Right cardiac atrium (tissue), 5 donors: Measurements from ENCODE around the gene MVB12B. TPM values are rescaled to one million over a fixed set of nuclear protein-coding genes. Genes with fewer than 3 reads are reported as not detected.

ENCODE experiments used
- ATAC-seq, 2 donors: fragments of 200-7000 bp; cut with Tn5 transposase; one replicate each; pipeline versions ENCODE4 v1.8.0 to v1.9.1; 2020; ENCODE audit warnings: moderate library complexity in 2 of 2, mild to moderate bottlenecking in 1 of 2
- DNase-seq, 3 donors: peaks; one replicate each; pipeline ENCODE4 v3.0.0-alpha.2; 2020
- H3K27ac ChIP-seq: one replicate; pipeline ENCODE4 v1.5.1; 2013; ENCODE audit warnings: mild to moderate bottlenecking, low read length, control low read depth, moderate library complexity
- H3K27me3 ChIP-seq: one replicate; pipeline ENCODE4 v1.6.1; 2013; ENCODE audit not compliant: control insufficient read depth, insufficient read depth
- H3K4me1 ChIP-seq: one replicate; pipeline ENCODE4 v1.6.1; 2013; ENCODE audit warnings: low read length; ENCODE audit not compliant: control insufficient read depth, insufficient read depth
- H3K4me3 ChIP-seq: one replicate; pipeline ENCODE4 v1.5.1; 2013; ENCODE audit warnings: low read length, control low read depth
- H3K9me3 ChIP-seq: one replicate; pipeline ENCODE4 v1.6.1; 2013; ENCODE audit warnings: low read length; ENCODE audit not compliant: control insufficient read depth
- WGBS: extraction: QIAGEN DNeasy Blood & Tissue Kit; methylation state at CpG from one replicate; pipeline ENCODE4 v1.1.7; 2013; 5-methylcytosine and 5-hydroxymethylcytosine counted together
- intact Hi-C, 4 donors: fragments of 100-400 bp; cut with DNase I; formaldehyde crosslinking; loops; one replicate each; pipeline versions ENCODE4 v1.11.0 to v1.14.0; 2022 to 2023
- polyA plus RNA-seq: library from polyadenylated mRNA; stranded (reverse); fragments of 200-250 nt; gene quantifications from one replicate; pipeline ENCODE4 v1.2.3, GENCODE V29; 2013
- total RNA-seq, 4 donors: library from RNA; stranded (reverse); fragmentation: NEBNext Ultra II Directional; extraction: Animal tissue kit (Norgen Biotek cat#: 25700); gene quantifications; one replicate each; pipeline ENCODE4 v1.2.1, GENCODE V29; 2021
- donor health status: healthy with polysubstance abuse.
- donor health status: DM: no; HTN: yes; CAD: no.
- donor health status: DM: no; HTN: no; CAD: no.
- donor health status: DM: no; HTN: yes; CAD: no; lungs with severe emphysema.
- donor health status: DM: yes; HTN: yes; CAD: no.

The MVB12B gene
- total and polyA plus RNA-seq, 5 donors = 5.8 to 12.8 (median 12.0) TPM

DNA sequence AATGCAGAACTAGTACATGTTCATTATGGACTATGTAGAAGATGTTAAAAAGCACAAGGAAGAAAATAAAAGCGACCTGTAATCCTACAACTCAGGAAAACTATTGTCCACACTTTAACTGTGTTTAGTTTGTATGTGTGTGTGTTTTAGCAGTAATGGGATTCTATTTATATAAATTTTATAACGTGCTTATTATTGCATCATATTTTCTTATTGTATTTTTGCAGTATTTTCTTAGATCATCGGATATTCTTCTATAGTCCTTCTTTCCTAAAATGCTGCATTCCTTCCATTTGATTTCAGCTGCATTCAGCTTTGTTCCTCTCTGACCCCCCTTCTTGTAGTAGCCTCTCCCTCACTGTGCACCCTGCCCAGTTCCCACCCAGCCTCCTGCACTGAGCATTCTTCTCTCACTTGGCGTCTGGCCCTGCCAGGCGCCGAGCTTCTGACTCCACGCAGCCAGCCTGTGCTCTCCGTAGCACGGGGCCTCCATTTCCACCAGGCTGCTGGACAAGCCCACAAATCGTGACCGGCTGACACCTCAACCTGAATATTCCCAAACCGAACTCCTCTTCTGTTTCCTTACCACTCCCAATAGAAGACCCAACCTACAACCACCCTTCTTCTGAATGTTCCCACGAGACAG lies 39.9 kb downstream of the MVB12B start:
- peak; percentile 87 to 91 for ATAC-seq
- Histone ChIP-seq H3K9me3 (no peaks in the 10 kb centered on the region), H3K27ac (no peak overlapping the region), H3K4me1 (no peaks in the 10 kb centered on the region), H3K27me3 (no peaks in the 10 kb centered on the region), H3K4me3 (no peak overlapping the region)
- peak; percentile 42 to 78 (median 73) for DNase-seq
- intact Hi-C loops = no loop called here
- 55% methylated on average over 13 of the region's 13 CpGs for WGBS

- Histone ChIP-seq H3K4me3 (no peak overlapping the region), H3K27me3 (no peaks in the 10 kb centered on the region), H3K9me3 (no peaks in the 10 kb centered on the region), H3K27ac (no peak overlapping the region), H3K4me1 (no peaks in the 10 kb centered on the region)
- DNase-seq (no peak), ATAC-seq (peak in 1 of 2 donors; percentile 8)
- intact Hi-C loops = no loop called here
- 88% methylated on average over 13 of the region's 13 CpGs for WGBS
These were observed 40.5 kb downstream of the MVB12B start for GRCh38 chr9:126367139-126367538.

DNA sequence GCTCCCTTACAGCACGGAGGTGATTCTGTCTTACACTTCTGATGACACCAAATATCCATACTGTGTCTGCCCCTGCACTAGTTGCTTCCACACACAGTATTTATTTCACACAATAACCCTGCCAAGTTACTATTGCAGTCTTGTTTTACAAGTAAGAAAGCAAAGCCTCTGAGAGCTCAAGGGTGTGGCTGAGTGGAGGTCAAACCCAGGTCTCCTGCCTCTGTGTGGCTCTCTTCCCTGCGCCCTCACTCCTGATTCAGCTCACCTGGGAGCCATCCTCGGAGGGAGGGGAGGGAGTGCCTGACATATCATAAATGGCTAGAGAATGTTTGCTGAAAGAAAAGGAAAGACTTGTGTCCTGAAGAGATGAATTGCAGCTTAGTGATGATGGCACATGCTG lies 41.0 kb downstream of the MVB12B start:
- intact Hi-C loops = no loop called here
- 83% methylated on average over 3 of the region's 3 CpGs for WGBS
- H3K4me1 ChIP-seq = no peaks in the 10 kb centered on the region
- no peak for ATAC-seq
- H3K9me3 ChIP-seq = no peaks in the 10 kb centered on the region
- no peak overlapping the region for H3K4me3 ChIP-seq
- no peak overlapping the region for H3K27ac ChIP-seq
- DNase-seq = no peak
- H3K27me3 ChIP-seq = no peaks in the 10 kb centered on the region

DNA sequence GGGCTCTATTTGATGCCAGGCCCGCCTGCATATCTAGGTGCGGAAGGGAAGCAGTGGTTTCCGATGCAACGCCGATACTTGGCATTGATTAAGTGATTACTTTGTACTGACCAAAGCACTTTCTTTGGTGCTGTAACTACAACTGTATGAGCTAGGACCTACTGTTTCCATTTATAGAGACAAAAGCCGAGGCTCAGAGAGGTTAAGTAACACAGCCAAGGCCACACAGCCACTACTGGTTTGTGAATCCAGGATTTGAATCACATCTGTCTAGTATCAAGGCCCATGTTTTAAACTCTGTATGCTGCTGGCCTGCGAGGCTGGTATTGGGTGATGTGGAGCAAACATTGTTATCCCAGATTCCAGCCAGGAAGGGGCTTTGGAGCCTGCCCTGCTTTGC lies 41.4 kb downstream of the MVB12B start:
- no peak for ATAC-seq
- no peak for DNase-seq
- 96% methylated on average over 7 of the region's 7 CpGs for WGBS
- Histone ChIP-seq H3K27me3 (no peaks in the 10 kb centered on the region), H3K4me1 (no peaks in the 10 kb centered on the region), H3K9me3 (no peaks in the 10 kb centered on the region), H3K27ac (no peak overlapping the region), H3K4me3 (no peak overlapping the region)
- intact Hi-C loops = no loop called here

DNA sequence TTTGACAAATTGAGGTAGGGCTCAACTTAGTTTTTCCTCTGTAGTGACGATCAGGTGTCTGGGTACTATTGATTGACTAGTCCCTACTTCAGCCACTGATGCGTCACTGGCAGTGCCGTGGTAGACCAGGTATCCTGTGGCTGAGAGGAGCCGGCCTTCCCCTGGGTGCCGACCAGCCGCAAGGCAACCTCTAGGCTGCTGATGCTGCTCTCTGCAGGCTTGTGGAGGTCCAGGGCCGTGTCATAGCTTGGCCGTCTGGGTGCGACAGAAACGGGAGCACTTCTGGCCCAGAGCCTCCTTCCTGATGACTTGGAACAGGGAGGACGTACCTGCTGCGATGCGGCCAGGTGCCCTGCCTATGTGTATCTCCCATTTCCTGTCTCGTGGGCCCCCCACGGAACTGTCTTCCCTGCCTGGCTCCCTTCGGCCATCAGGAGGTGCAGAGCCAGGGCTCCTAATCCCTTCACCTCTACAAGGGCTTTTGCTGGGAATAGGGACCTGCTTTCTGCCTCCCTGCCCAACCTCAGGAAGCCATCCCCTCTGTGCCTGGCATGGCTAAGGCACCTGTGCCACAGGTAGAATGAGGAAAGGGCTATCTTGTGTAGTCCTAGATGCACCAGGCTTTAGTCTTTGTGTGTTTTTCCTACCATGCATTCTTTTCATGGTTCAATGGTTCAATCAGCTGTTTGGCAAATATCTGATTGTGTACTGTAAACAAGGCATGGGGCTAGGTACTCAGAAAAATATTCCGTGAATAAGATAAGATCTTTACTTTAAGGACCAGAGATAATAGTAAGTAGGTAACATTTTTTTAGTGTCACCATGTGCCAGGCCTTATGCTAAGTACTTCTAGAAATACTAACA lies 44.6 kb downstream of the MVB12B start:
- ATAC-seq (no peak), DNase-seq (no peak)
- no peak overlapping the region for H3K27ac ChIP-seq
- peaks cover 4% of the 10 kb centered on the region for H3K4me1 ChIP-seq
- intact Hi-C loops = no loop called here
- H3K4me3 ChIP-seq = no peak overlapping the region
- no peaks in the 10 kb centered on the region for H3K9me3 ChIP-seq
- WGBS = 95% methylated on average over 17 of the region's 17 CpGs
- no peaks in the 10 kb centered on the region for H3K27me3 ChIP-seq

GRCh38 chr9:126372716-126373115 lies 46.1 kb downstream of the MVB12B start:
- intact Hi-C loops = no loop called here
- H3K27ac ChIP-seq = no peak overlapping the region
- peaks cover 6% of the 10 kb centered on the region for H3K4me1 ChIP-seq
- H3K4me3 ChIP-seq = no peak overlapping the region
- ATAC-seq (no peak), DNase-seq (no peak)
- 82% methylated on average over 6 of the region's 6 CpGs for WGBS
- no peaks in the 10 kb centered on the region for H3K9me3 ChIP-seq
- H3K27me3 ChIP-seq = no peaks in the 10 kb centered on the region

GRCh38 chr9:126373241-126373640 lies 46.6 kb downstream of the MVB12B start:
- Histone ChIP-seq H3K9me3 (no peaks in the 10 kb centered on the region), H3K4me3 (no peak overlapping the region), H3K27ac (no peak overlapping the region), H3K27me3 (no peaks in the 10 kb centered on the region), H3K4me1 (peaks cover 6% of the 10 kb centered on the region)
- DNase-seq (no peak), ATAC-seq (peak in 1 of 2 donors; percentile 46)
- WGBS = 58% methylated on average over 5 of the region's 5 CpGs
- intact Hi-C loops = no loop called here

GRCh38 chr9:126374366-126374781 lies 47.7 kb downstream of the MVB12B start:
- no peak overlapping the region for H3K27ac ChIP-seq
- no peak for ATAC-seq

GRCh38 chr9:126375386-126375785 lies 48.8 kb downstream of the MVB12B start:
- intact Hi-C loops = no loop called here
- H3K27ac ChIP-seq = no peak overlapping the region
- WGBS = 36% methylated on average over 7 of the region's 7 CpGs
- H3K27me3 ChIP-seq = no peaks in the 10 kb centered on the region
- peaks cover 6% of the 10 kb centered on the region for H3K4me1 ChIP-seq
- no peak overlapping the region for H3K4me3 ChIP-seq
- peak in 2 of 3 donors; percentile 72 for DNase-seq
- peak; percentile 69 to 77 for ATAC-seq
- no peaks in the 10 kb centered on the region for H3K9me3 ChIP-seq

More at GRCh38 chr9:126374366-126374781, 47.7 kb downstream of the MVB12B start:
- intact Hi-C loops = no loop called here
- Histone ChIP-seq H3K27me3 (no peaks in the 10 kb centered on the region), H3K4me3 (no peak overlapping the region), H3K9me3 (no peaks in the 10 kb centered on the region), H3K4me1 (peaks cover 6% of the 10 kb centered on the region)
- WGBS = 72% methylated on average over 4 of the region's 4 CpGs
- DNase-seq = no peak

DNA sequence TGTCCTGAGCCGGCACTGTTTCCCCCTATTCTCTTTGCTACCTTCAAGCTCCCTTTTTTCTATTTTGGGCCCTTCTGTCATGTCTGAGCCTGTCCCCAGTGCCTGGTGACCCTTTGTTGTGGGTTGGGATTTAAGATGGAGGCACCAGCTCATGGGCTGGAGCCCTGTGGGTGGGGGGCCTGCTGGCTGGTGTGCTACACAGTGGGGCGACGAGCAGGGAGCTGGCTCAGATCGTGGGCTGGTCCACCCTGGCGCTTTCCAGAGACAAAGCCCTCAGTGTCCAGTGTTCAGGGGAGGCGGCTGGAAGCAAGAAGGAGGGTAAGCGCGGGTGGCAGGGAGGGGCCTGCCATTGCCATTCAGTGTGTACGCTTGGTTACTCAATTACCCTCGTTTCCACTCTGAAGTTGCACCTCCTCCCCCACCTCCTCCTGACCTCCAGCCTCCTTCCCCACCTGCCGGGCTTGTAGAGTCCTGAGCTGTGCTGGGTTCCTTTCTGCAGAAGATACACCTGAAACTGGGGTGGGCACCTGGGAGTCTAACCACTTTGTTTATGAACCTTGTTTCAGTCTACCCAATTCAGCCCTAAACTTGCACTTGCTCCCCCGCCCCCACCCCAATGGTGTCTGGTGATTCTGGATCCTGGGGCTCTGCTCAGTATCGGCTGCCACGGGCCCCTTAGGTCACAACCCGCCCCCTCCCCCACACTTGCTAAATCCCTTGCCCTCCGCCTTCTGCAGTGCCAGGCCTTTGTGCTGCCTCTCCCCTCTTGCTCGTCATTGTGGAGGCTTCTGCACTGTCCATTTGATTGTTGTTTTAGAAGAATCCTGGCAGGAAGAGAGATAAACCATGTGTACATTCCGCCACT lies 49.9 kb downstream of the MVB12B start:
- intact Hi-C loops = no loop called here
- H3K27me3 ChIP-seq = no peaks in the 10 kb centered on the region
- H3K4me1 ChIP-seq = peaks cover 6% of the 10 kb centered on the region
- no peak overlapping the region for H3K27ac ChIP-seq
- ATAC-seq (peak; percentile 23 to 57), DNase-seq (peak in 1 of 3 donors; percentile 54)
- WGBS = 75% methylated on average over 18 of the region's 18 CpGs
- H3K9me3 ChIP-seq = no peaks in the 10 kb centered on the region
- H3K4me3 ChIP-seq = no peak overlapping the region

DNA sequence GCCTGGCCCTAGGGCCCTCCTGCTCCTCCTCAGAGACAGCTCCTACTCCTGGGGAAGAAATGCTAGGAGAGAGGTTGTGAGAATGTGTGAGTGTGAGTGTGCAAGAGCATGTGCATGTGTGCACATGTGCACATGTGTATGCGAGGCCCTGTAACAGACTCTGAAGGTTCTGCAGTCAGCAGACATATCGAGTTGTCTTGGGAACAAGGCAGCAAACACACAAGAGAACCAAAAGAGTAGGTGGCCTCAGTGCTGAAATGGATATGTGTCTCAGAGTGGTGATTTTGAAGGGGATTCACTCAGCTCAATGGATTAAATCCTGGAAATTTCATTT lies 50.5 kb downstream of the MVB12B start:
- intact Hi-C loops = no loop called here
- ATAC-seq = no peak
- H3K27ac ChIP-seq = no peak overlapping the region
- no peak overlapping the region for H3K4me3 ChIP-seq
- peaks cover 6% of the 10 kb centered on the region for H3K4me1 ChIP-seq
- DNase-seq = no peak
- H3K27me3 ChIP-seq = no peaks in the 10 kb centered on the region
- no peaks in the 10 kb centered on the region for H3K9me3 ChIP-seq
- 94% methylated on average over 2 of the region's 2 CpGs for WGBS
